Psoas muscle (tissue), 8 donors: ENCODE data around the gene KNDC1. TPM values are rescaled to one million over a fixed set of nuclear protein-coding genes. Genes with fewer than 3 reads are reported as not detected.

Experiments
- ATAC-seq, 4 donors: fragments of 200-7000 bp; cut with Tn5 transposase; one replicate each; pipeline ENCODE4 v1.9.1; 2020; ENCODE audit warnings: moderate library complexity in 3 of 4, mild to moderate bottlenecking in 2 of 4
- DNase-seq, 2 donors: peaks; one replicate each; pipeline ENCODE4 v3.0.0-alpha.2; 2020
- H3K27ac ChIP-seq: fragments of 200-600 bp; one replicate; pipeline ENCODE4 v1.8.0; 2022
- H3K27me3 ChIP-seq, 3 donors: fragments of 200-600 bp in 1 of 3; one replicate each; pipeline versions ENCODE4 v1.6.1 to v1.8.0; 2013 to 2022; ENCODE audit warnings: low read length in 2 of 3, mild to moderate bottlenecking in 2 of 3, moderate library complexity in 1 of 3; ENCODE audit not compliant: insufficient read depth in 3 of 3
- H3K36me3 ChIP-seq, 2 donors: fragments of 200-600 bp in 1 of 2; one replicate each; pipeline versions ENCODE4 v1.6.1 to v1.8.0; 2013 to 2022; ENCODE audit warnings: low read depth in 1 of 2, mild to moderate bottlenecking in 1 of 2, moderate library complexity in 1 of 2; ENCODE audit not compliant: insufficient read depth in 1 of 2
- H3K4me1 ChIP-seq: fragments of 200-600 bp; one replicate; pipeline ENCODE4 v1.8.0; 2022
- H3K4me3 ChIP-seq: fragments of 200-600 bp; one replicate; pipeline ENCODE4 v1.8.0; 2022; ENCODE audit warnings: mild to moderate bottlenecking
- H3K9me3 ChIP-seq: fragments of 200-600 bp; one replicate; pipeline ENCODE4 v1.8.0; 2022
- WGBS, 3 donors: extraction: QIAGEN DNeasy Blood & Tissue Kit; methylation state at CpG; one replicate each; pipeline versions ENCODE4 v1.1.6 to v1.1.7; 2013; 5-methylcytosine and 5-hydroxymethylcytosine counted together
- intact Hi-C, 2 donors: fragments of 100-400 bp; cut with DNase I; formaldehyde crosslinking; loops; one replicate each; pipeline versions ENCODE4 v1.11.0 to v1.14.2; 2022
- polyA plus RNA-seq, 3 donors: library from polyadenylated mRNA; stranded (reverse); fragments of 200-250 nt; gene quantifications; one replicate each; pipeline ENCODE4 v1.2.3, GENCODE V29; 2013
- total RNA-seq, 4 donors: library from RNA; stranded (reverse); fragmentation: NEBNext Ultra II Directional in 2 of 4; extraction: Animal tissue kit (Norgen Biotek cat#: 25700) in 2 of 4; gene quantifications; one replicate each; pipeline versions ENCODE4 v1.2.1 to v1.2.4, GENCODE V29; 2021 to 2023
- TF ChIP-seq, protein P1 (sequence below): fragments of 200-600 bp; IDR thresholded peaks from one replicate; pipeline ENCODE4 v1.8.0; 2022; ENCODE audit warnings: antibody characterized with exemption
- donor health status: healthy with polysubstance abuse.
- donor health status: DM: no; HTN: no; CAD: no; lungs with moderate emphysema.
- donor health status: Bipolar disorder and iron deficiency.
- donor health status: healthy.
- donor health status: DM: yes; HTN: yes; CAD: no.
- donor health status: DM: no; HTN: no; CAD: no.
- donor health status: DM: no; HTN: no; CAD: no.
- donor health status: DM: yes; HTN: yes; CAD: no.

KNDC1 gene
- total and polyA plus RNA-seq, 7 donors = under 0.01 to 0.10 (median 0.01) TPM; not detected in 4

DNA sequence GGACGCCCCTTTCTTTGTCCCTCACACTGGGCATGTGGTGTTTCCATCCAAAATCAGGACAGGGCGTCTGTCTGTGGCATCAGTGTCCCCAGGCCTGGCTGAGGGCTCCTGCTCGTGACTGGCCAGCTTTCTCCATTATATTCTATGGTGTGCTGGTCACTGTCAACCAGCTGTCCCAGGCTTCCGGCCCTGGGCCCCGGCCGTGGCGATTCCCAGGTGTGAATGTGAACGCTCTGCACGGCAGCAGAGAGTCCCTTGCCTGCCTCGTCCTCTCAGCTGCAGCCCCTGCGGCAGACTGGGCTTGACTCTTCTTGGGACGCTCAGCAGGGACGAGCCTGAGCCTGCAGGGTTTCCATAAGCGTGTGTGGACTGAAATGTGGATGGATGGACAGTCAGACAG is 64.1 kb downstream of the KNDC1 start:
- Histone ChIP-seq H3K27ac (no peak overlapping the region), H3K27me3 (peaks cover under 1 to 67% (median 35%) of the 10 kb centered on the region in 3 donors), H3K36me3 (no peaks in the 10 kb centered on the region), H3K4me3 (no peak overlapping the region), H3K4me1 (no peaks in the 10 kb centered on the region), H3K9me3 (no peaks in the 10 kb centered on the region)
- intact Hi-C loops = no loop called here
- TF ChIP-seq, protein P1, sequence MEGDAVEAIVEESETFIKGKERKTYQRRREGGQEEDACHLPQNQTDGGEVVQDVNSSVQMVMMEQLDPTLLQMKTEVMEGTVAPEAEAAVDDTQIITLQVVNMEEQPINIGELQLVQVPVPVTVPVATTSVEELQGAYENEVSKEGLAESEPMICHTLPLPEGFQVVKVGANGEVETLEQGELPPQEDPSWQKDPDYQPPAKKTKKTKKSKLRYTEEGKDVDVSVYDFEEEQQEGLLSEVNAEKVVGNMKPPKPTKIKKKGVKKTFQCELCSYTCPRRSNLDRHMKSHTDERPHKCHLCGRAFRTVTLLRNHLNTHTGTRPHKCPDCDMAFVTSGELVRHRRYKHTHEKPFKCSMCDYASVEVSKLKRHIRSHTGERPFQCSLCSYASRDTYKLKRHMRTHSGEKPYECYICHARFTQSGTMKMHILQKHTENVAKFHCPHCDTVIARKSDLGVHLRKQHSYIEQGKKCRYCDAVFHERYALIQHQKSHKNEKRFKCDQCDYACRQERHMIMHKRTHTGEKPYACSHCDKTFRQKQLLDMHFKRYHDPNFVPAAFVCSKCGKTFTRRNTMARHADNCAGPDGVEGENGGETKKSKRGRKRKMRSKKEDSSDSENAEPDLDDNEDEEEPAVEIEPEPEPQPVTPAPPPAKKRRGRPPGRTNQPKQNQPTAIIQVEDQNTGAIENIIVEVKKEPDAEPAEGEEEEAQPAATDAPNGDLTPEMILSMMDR = no peak
- DNase-seq (no peak), ATAC-seq (no peak)
- 43 to 53% (median 49%) methylated on average over 14 of the region's 14 CpGs for WGBS, 3 donors

DNA sequence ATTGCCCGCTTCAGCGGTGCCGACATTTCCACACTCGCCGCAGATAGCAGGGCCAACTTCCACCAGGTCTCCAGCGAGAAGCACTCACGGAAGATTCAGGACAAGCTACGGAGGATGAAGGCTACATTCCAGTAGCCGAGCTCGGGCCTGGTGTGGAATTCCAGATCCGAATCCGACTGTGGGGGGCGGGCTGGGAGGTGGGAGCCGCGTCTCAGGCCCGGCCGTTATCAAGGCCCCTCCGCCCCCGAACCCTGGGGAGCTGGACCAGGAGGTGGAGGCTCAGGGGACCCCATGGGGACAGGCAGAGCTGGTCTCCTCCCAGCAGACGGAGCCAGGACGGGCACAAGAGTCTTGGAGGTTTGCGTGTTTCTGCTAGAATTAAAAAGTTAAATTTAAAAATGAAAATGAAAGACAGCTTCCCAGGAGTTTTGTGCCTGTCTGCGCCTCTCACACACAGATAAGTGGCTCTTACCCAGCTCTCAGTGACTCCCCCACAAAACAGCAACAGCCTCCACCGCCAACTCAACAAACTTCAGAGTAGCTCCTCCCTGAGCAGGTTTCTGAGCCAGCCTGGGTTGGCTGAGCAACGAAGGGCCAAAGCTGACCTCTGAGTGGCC is 64.8 kb downstream of the KNDC1 start:
- WGBS, 3 donors = 53 to 64% (median 61%) methylated on average over 25 of the region's 25 CpGs
- Histone ChIP-seq H3K4me1 (no peaks in the 10 kb centered on the region), H3K27ac (no peak overlapping the region), H3K4me3 (no peak overlapping the region), H3K27me3 (peaks cover 3 to 67% (median 33%) of the 10 kb centered on the region in 3 donors), H3K9me3 (no peaks in the 10 kb centered on the region), H3K36me3 (no peaks in the 10 kb centered on the region)
- TF ChIP-seq, protein P1 = no peak
- intact Hi-C loops = no loop called here
- ATAC-seq (no peak), DNase-seq (no peak)

DNA sequence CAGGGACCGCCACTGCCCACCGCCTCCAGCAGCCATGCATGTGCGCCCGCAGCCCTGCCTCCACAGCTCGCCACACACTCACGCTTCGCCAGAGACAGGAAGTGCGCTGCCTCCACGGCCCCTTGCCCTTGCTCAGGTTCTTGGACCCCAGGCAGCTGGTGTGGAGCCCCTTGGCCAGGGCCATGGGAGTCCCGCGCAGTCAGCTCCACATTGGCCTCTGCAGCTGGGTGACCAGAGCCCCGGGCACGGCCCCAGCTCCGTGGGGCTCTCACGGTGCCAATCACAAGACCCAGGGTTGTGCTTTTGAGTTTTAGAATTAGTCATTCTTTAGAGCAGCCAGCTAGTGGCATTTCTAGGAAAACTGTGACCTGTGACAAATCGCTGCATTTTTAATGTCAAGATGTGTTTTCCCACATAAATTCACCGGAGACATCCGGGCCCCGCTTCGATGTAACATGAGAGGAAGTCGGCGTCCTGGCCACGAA is 65.7 kb downstream of the KNDC1 start:
- Histone ChIP-seq H3K36me3 (no peaks in the 10 kb centered on the region), H3K4me3 (no peak overlapping the region), H3K27ac (no peak overlapping the region), H3K9me3 (no peaks in the 10 kb centered on the region), H3K4me1 (no peaks in the 10 kb centered on the region), H3K27me3 (peaks cover 7 to 71% (median 35%) of the 10 kb centered on the region in 3 donors)
- TF ChIP-seq, protein P1 = no peak
- ATAC-seq = no peak
- 36 to 49% (median 43%) methylated on average over 18 to 23 of the region's 23 CpGs for WGBS, 3 donors
- intact Hi-C loops = no loop called here
- DNase-seq = no peak

DNA sequence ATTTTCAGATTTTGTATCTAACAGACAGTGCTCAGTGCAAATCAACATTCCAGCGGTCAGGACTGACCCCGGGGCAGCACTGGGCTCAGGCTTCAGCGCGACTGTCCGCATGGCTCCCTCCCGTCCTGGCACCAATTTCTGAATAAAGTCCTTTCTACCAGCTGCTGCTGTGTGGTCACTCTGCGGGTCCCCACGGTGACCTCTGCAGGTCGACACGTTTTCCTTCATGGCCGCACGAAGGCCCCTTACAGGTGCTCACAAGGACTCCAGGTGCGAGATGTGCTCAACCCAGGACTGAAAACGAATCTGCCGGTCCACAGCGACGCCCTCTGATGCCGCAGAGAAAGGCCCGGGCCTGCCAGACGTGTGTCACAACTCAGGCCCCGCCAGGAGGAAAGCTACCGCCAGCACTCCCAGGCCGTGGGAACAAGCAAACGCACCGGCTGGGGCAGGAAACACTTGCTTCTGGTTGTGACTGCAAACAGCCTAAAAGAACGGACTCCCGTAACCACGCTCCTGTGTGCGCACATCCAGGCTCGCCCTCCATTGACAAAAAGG is 66.3 kb downstream of the KNDC1 start:
- TF ChIP-seq, protein P1 = no peak
- Histone ChIP-seq H3K27ac (no peak overlapping the region), H3K4me1 (no peaks in the 10 kb centered on the region), H3K4me3 (no peak overlapping the region), H3K9me3 (no peaks in the 10 kb centered on the region), H3K27me3 (peaks cover 7 to 71% (median 39%) of the 10 kb centered on the region in 3 donors), H3K36me3 (no peaks in the 10 kb centered on the region)
- ATAC-seq = peak in 1 of 4 donors; percentile 47
- WGBS, 3 donors = 20 to 47% (median 32%) methylated on average over 30 of the region's 30 CpGs
- DNase-seq = no peak
- intact Hi-C loops = no loop called here
